WERI-Rb-1 (cell line): ENCODE data around the gene ZNF71.
"Not testable (repeated sequence)": the region's sequence is repeated elsewhere in the genome, so short reads cannot be mapped to it uniquely, and the experiment has no call there.

Experiments
- DNase-seq: peaks from one replicate; pipeline ENCODE4 v3.0.0-alpha.2; 2020
- H3K27ac ChIP-seq: fragments of 250-450 bp; sonication (Bioruptor Pico); 2 replicates; pipeline ENCODE4 v1.5.1; 2020; ENCODE audit warnings: mild to moderate bottlenecking, moderate library complexity
- H3K27me3 ChIP-seq: fragments of 250-450 bp; sonication (Bioruptor Pico); 2 replicates; pipeline ENCODE4 v1.5.1; 2021; ENCODE audit warnings: mild to moderate bottlenecking, low read depth, moderate library complexity; ENCODE audit not compliant: insufficient read depth, severe bottlenecking
- H3K36me3 ChIP-seq: fragments of 250-450 bp; sonication (Bioruptor Pico); 2 replicates; pipeline ENCODE4 v1.5.1; 2020; ENCODE audit warnings: mild to moderate bottlenecking, moderate library complexity
- H3K4me3 ChIP-seq: 2 replicates; pipeline ENCODE4 v1.5.1; 2011; ENCODE audit warnings: low read depth, mild to moderate bottlenecking, control low read depth, low read length
- H3K9me3 ChIP-seq: fragments of 250-450 bp; sonication (Bioruptor Pico); 2 replicates; pipeline ENCODE4 v1.5.1; 2021; ENCODE audit warnings: mild to moderate bottlenecking, moderate library complexity; ENCODE audit not compliant: severe bottlenecking
- TF ChIP-seq, protein P1 (sequence below): IDR thresholded peaks from 2 replicates; pipeline ENCODE4 v1.5.1; 2011; ENCODE audit warnings: low read depth, mild to moderate bottlenecking, control low read depth, inconsistent platforms, low read length

The ZNF71 gene

DNA sequence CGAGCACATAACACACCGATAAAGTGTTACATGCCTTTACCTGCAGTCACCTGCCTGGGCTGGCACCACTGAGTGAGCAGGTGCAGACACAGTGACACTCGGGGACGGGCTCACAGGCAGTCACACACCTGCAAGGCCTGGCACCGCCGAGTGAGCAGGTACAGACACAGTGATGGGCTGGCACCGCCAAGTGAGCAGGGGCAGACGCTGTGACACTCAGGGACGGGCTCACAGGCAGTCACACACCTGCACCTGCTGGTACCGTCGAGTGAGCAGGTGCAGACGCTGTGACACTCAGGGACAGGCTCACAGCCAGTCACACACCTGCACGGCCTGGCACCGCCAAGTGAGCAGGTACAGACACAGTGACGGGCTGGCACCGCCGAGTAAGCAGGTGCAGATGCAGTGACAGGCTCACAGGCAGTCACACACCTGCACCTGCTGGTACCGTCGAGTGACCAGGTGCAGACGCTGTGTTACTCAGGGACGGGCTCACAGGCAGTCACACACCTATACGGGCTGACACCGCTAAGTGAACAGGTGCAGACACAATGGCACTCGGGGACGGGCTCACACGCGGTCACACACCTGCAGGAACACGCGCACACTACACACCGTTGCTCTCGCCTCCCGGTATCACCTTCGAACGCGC lies 76.0 kb downstream of the ZNF71 start:
- no peaks in the 10 kb centered on the region for H3K36me3 ChIP-seq
- H3K27ac ChIP-seq, result peak overlapping the region; percentile 65
- peak overlapping the region; percentile 72 for H3K4me3 ChIP-seq
- TF ChIP-seq, protein P1, sequence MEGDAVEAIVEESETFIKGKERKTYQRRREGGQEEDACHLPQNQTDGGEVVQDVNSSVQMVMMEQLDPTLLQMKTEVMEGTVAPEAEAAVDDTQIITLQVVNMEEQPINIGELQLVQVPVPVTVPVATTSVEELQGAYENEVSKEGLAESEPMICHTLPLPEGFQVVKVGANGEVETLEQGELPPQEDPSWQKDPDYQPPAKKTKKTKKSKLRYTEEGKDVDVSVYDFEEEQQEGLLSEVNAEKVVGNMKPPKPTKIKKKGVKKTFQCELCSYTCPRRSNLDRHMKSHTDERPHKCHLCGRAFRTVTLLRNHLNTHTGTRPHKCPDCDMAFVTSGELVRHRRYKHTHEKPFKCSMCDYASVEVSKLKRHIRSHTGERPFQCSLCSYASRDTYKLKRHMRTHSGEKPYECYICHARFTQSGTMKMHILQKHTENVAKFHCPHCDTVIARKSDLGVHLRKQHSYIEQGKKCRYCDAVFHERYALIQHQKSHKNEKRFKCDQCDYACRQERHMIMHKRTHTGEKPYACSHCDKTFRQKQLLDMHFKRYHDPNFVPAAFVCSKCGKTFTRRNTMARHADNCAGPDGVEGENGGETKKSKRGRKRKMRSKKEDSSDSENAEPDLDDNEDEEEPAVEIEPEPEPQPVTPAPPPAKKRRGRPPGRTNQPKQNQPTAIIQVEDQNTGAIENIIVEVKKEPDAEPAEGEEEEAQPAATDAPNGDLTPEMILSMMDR, result no peak
- peaks cover 2% of the 10 kb centered on the region for H3K9me3 ChIP-seq
- peaks cover 16% of the 10 kb centered on the region for H3K27me3 ChIP-seq
- DNase-seq, result no peak

DNA sequence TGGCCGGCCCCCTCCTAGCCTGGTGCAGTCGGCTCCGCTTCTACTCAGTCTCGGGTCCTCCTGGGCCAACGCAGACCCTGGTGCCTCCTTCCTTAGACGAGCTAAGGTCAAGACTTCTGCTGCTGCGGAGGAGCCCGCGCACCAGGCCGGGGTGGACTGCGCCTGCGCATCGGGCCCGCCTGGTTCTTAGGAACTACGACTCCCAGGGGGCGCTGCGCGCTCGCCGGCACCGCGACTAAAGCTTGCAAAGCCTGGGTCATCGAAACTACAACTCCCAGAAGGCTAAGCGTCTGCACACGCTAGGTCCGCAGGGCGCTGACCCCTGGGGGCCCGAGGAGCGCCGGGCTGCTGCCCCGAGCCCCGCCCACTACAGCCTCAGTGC lies 76.5 kb downstream of the ZNF71 start, which contains the start of gene ZNF835:
Gene ZNF835 (minus strand): TSS at position 145 of the 382 bp plus-strand sequence. CDS start 6,559 bp downstream, outside the sequence.
- Histone ChIP-seq H3K27me3 (peaks cover 16% of the 10 kb centered on the region), H3K36me3 (no peaks in the 10 kb centered on the region), H3K4me3 (peak within 1 kb of the TSS; percentile 72), H3K9me3 (peaks cover 2% of the 10 kb centered on the region), H3K27ac (peak within 1 kb of the TSS; percentile 65)
- DNase-seq, result peak; percentile 93
- TF ChIP-seq, protein P1, result no peak

DNA sequence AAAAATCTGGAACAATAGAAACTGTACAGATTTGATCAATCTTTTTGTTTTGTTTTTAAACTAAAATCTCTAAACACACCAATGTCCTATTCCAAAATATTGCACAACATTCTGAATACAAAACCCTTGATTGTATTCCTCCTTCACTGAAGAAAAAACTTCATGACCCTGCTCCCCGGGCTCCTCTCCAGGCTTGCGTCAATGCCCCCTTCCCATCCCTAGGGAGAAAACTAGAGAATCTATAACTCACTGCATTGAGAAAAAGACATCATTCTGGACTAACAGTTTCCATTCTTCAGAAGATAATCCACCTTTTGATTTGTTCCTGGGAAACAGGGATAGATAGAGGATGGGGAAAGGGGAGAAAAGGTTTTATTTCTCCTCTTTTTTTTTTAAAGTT lies 77.5 kb downstream of the ZNF71 start:
- not testable (repeated sequence) for H3K4me3 ChIP-seq, H3K36me3 ChIP-seq, H3K9me3 ChIP-seq, H3K27ac ChIP-seq, DNase-seq
- H3K27me3 ChIP-seq, result peaks cover 26% of the 10 kb centered on the region
